ENCODE results near the gene SUPT3H. TPM values are rescaled to one million over a fixed set of nuclear protein-coding genes. Genes with fewer than 3 reads are reported as not detected.
"Not testable (repeated sequence)": the region's sequence is repeated elsewhere in the genome, so short reads cannot be mapped to it uniquely, and the experiment has no call there.

The SUPT3H gene
- total RNA-seq, 2 donors from 2014 or later, result 18.5 to 19.4 TPM

- Mint-ChIP-seq H3K4me3 (no peak overlapping the region), H3K27ac (no peak overlapping the region), H3K36me3 (ENCODE audit: insufficient read depth in 2 of 2) (peaks cover 8 to 15% of the 10 kb centered on the region in 2 donors), H3K9me3 (peaks cover 3 to 10% of the 10 kb centered on the region in 2 donors), H3K27me3 (ENCODE audit: low read depth) (no peaks in the 10 kb centered on the region), H3K4me1 (ENCODE audit: low read depth) (no peaks in the 10 kb centered on the region)
- ATAC-seq (replicated peaks in 1 of 2) (no peak), DNase-seq (no peak)
Measured at GRCh38 chr6:44906761-44907160, 471.0 kb downstream of the SUPT3H start.

DNA sequence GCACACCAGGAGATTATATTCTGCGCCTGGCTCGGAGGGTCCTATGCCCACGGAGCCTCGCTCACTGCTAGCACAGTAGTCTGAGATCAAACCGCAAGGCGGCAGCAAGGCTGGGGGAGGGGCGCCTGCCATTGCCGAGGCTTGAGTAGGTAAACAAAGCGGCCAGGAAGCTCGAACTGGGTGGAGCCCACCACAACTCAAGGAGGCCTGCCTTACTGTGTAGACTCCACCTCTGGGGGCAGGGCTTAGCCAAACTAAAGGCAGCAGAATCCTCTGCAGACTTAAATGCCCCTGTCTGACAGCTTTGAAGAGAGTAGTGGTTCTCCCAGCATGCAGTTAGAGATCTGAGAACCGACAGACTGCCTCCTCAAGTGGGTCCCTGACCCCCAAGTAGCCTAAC, 477.4 kb downstream of the SUPT3H start:
- H3K4me3 Mint-ChIP-seq; H3K27ac Mint-ChIP-seq; H3K27me3 Mint-ChIP-seq (ENCODE audit: low read depth): not testable (repeated sequence)

DNA sequence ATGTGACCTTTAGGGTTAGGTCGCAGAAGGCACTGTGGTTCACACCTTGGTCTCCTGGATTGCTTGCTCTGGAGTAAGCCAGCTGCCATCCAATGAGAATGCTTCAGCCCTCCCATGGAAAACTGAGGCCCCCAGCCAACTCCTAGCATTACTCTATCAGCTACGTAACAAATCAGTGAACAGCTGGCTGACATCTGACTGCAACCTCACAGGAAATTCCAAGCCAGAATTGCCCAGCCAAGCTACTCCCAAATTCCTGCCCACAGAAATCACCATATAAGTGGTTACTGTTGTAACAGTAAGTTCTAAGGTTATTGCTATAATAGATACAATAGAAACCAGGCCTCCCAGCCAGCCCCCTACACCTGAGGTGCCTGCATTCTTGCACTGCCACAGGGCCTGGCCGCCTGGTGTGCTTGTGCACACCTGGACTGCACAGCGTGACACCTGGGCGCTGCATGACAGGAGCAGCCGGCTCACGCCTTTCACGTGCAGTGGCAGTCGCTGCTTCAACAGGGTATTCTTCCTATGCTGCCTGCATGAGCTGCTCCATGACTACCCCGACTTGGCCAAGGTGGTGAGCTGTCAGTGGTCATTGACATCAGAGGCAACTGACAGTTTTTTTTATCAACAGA, 479.3 kb downstream of the SUPT3H start:
- DNase-seq (no peak), ATAC-seq (replicated peaks in 1 of 2) (no peak)
- H3K4me1 Mint-ChIP-seq (ENCODE audit: low read depth), result no peaks in the 10 kb centered on the region
- H3K9me3 Mint-ChIP-seq, result peaks cover 4 to 7% of the 10 kb centered on the region in 2 donors
- H3K36me3 Mint-ChIP-seq (ENCODE audit: insufficient read depth in 2 of 2), result peaks cover 2 to 9% of the 10 kb centered on the region in 2 donors
- H3K4me3 Mint-ChIP-seq, result no peak overlapping the region
- H3K27ac Mint-ChIP-seq, result no peak overlapping the region
- H3K27me3 Mint-ChIP-seq (ENCODE audit: low read depth), result no peaks in the 10 kb centered on the region

More for the DNA sequence above, 477.4 kb downstream of the SUPT3H start:
- ATAC-seq (replicated peaks in 1 of 2); H3K9me3 Mint-ChIP-seq; H3K4me1 Mint-ChIP-seq (ENCODE audit: low read depth); DNase-seq: not testable (repeated sequence)
- peaks cover 5 to 18% of the 10 kb centered on the region in 2 donors for H3K36me3 Mint-ChIP-seq (ENCODE audit: insufficient read depth in 2 of 2)

GRCh38 chr6:44897316-44897715, 480.4 kb downstream of the SUPT3H start:
- DNase-seq (no peak), ATAC-seq (replicated peaks in 1 of 2) (no peak)
- no peaks in the 10 kb centered on the region for H3K4me1 Mint-ChIP-seq (ENCODE audit: low read depth)
- no peaks in the 10 kb centered on the region for H3K27me3 Mint-ChIP-seq (ENCODE audit: low read depth)
- peaks cover 4% of the 10 kb centered on the region in 2 donors for H3K9me3 Mint-ChIP-seq
- H3K4me3 Mint-ChIP-seq, result no peak overlapping the region
- no peak overlapping the region for H3K27ac Mint-ChIP-seq
- H3K36me3 Mint-ChIP-seq (ENCODE audit: insufficient read depth in 2 of 2), result peaks cover 2 to 8% of the 10 kb centered on the region in 2 donors

DNA sequence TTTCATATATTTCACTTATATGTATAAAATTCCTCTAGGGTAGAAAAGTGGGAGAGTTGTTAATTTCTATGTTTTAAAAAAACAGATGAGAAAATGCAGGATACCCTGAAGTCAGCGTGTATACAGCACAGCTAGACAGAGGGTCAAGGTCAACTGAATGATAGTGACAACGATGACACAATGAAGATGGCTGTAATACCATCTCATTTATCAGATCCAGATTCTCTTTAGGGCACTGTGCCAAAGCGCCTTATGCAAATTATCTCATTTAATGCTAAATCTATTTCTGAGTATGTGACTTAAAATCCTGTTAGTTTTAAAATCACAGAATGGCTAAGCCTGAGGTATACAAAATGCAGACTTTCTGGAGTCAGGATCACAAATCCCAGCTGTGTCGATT, 481.0 kb downstream of the SUPT3H start:
- Mint-ChIP-seq H3K27me3 (ENCODE audit: low read depth) (no peaks in the 10 kb centered on the region), H3K9me3 (peaks cover 2 to 4% of the 10 kb centered on the region in 2 donors), H3K27ac (no peak overlapping the region), H3K36me3 (ENCODE audit: insufficient read depth in 2 of 2) (peaks cover 2 to 8% of the 10 kb centered on the region in 2 donors), H3K4me1 (ENCODE audit: low read depth) (no peaks in the 10 kb centered on the region), H3K4me3 (no peak overlapping the region)
- ATAC-seq (replicated peaks in 1 of 2) (no peak), DNase-seq (no peak)

- ATAC-seq (replicated peaks in 1 of 2) (no peak), DNase-seq (no peak)
- peaks cover 0 to 2% of the 10 kb centered on the region in 2 donors for H3K36me3 Mint-ChIP-seq (ENCODE audit: insufficient read depth in 2 of 2)
- no peaks in the 10 kb centered on the region for H3K4me1 Mint-ChIP-seq (ENCODE audit: low read depth)
- no peak overlapping the region for H3K4me3 Mint-ChIP-seq
- H3K27me3 Mint-ChIP-seq (ENCODE audit: low read depth), result no peaks in the 10 kb centered on the region
- H3K27ac Mint-ChIP-seq, result no peak overlapping the region
- H3K9me3 Mint-ChIP-seq, result peaks cover 0 to 3% of the 10 kb centered on the region in 2 donors
Measured at GRCh38 chr6:44892579-44892978, 485.2 kb downstream of the SUPT3H start.

GRCh38 chr6:44879071-44879470, 498.7 kb downstream of the SUPT3H start:
- not testable (repeated sequence) for H3K4me3 Mint-ChIP-seq; H3K4me1 Mint-ChIP-seq (ENCODE audit: low read depth); DNase-seq; H3K27ac Mint-ChIP-seq; ATAC-seq (replicated peaks in 1 of 2); H3K27me3 Mint-ChIP-seq (ENCODE audit: low read depth)
- H3K36me3 Mint-ChIP-seq (ENCODE audit: insufficient read depth in 2 of 2), result peaks cover 19 to 20% of the 10 kb centered on the region in 2 donors
- H3K9me3 Mint-ChIP-seq, result peaks cover 11 to 12% of the 10 kb centered on the region in 2 donors

- H3K4me3 Mint-ChIP-seq; H3K27me3 Mint-ChIP-seq (ENCODE audit: low read depth); H3K9me3 Mint-ChIP-seq; H3K27ac Mint-ChIP-seq; ATAC-seq (replicated peaks in 1 of 2); DNase-seq; H3K4me1 Mint-ChIP-seq (ENCODE audit: low read depth): not testable (repeated sequence)
- H3K36me3 Mint-ChIP-seq (ENCODE audit: insufficient read depth in 2 of 2), result peaks cover 9 to 14% of the 10 kb centered on the region in 2 donors
Measured at GRCh38 chr6:44876638-44877037, 501.1 kb downstream of the SUPT3H start.

DNA sequence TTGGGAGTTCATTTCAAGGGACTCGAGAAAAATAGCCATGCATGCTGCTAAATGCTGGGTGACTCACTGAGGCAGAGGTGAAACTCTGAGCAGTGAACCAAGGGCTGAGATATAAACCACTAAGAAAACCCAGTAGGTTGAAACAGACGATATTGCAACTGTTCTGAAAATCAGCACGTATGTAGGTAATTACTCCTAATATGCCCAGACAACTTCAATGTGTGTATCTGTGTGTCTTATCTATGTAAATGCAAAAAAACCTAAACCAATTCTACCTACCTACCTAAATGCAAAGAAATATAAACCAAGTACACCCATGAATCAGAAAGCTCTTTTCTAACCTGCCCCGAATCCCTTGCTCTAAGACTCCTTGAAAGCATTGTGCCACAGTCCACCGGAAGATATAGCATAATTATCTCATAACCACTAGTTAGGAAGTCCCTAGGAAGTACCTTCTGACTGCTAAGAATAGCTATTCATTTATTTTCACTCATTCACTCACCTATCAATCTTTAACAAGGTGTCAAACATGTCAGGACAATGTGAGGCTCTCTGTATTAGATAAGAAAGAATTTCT, 508.3 kb downstream of the SUPT3H start:
- H3K27me3 Mint-ChIP-seq (ENCODE audit: low read depth), result no peaks in the 10 kb centered on the region
- ATAC-seq (replicated peaks in 1 of 2), result peak; percentile 85 to 94
- H3K4me3 Mint-ChIP-seq, result peak overlapping the region; percentile 12 to 42
- peak; percentile 6 to 25 for DNase-seq
- peaks cover 8 to 9% of the 10 kb centered on the region in 2 donors for H3K9me3 Mint-ChIP-seq
- H3K4me1 Mint-ChIP-seq (ENCODE audit: low read depth), result peaks cover 30% of the 10 kb centered on the region
- no peak overlapping the region for H3K27ac Mint-ChIP-seq
- peaks cover 7 to 17% of the 10 kb centered on the region in 2 donors for H3K36me3 Mint-ChIP-seq (ENCODE audit: insufficient read depth in 2 of 2)

- Mint-ChIP-seq H3K4me1 (ENCODE audit: low read depth) (peaks cover 30% of the 10 kb centered on the region), H3K9me3 (peaks cover 8 to 9% of the 10 kb centered on the region in 2 donors), H3K27me3 (ENCODE audit: low read depth) (no peaks in the 10 kb centered on the region), H3K27ac (no peak overlapping the region), H3K4me3 (peak overlapping the region in 1 of 2 donors; percentile 42), H3K36me3 (ENCODE audit: insufficient read depth in 2 of 2) (peaks cover 9 to 17% of the 10 kb centered on the region in 2 donors)
- DNase-seq, result no peak
- peak; percentile 36 to 45 for ATAC-seq (replicated peaks in 1 of 2)
Measured at GRCh38 chr6:44868910-44869309, 508.8 kb downstream of the SUPT3H start.

GRCh38 chr6:44868335-44868668, 509.4 kb downstream of the SUPT3H start:
- no peak for DNase-seq
- Mint-ChIP-seq H3K27me3 (ENCODE audit: low read depth) (no peaks in the 10 kb centered on the region), H3K4me3 (no peak overlapping the region), H3K4me1 (ENCODE audit: low read depth) (peaks cover 30% of the 10 kb centered on the region), H3K9me3 (peaks cover 9 to 11% of the 10 kb centered on the region in 2 donors), H3K27ac (no peak overlapping the region), H3K36me3 (ENCODE audit: insufficient read depth in 2 of 2) (peaks cover 11 to 19% of the 10 kb centered on the region in 2 donors)
- peak in 1 of 2 donors; percentile 44 for ATAC-seq (replicated peaks in 1 of 2)

- ATAC-seq (replicated peaks in 1 of 2) (no peak), DNase-seq (no peak)
- peaks cover 11 to 12% of the 10 kb centered on the region in 2 donors for H3K9me3 Mint-ChIP-seq
- peak overlapping the region; percentile 4 for H3K27ac Mint-ChIP-seq
- no peak overlapping the region for H3K4me3 Mint-ChIP-seq
- peaks cover 30% of the 10 kb centered on the region for H3K4me1 Mint-ChIP-seq (ENCODE audit: low read depth)
- peaks cover 14 to 21% of the 10 kb centered on the region in 2 donors for H3K36me3 Mint-ChIP-seq (ENCODE audit: insufficient read depth in 2 of 2)
- H3K27me3 Mint-ChIP-seq (ENCODE audit: low read depth), result no peaks in the 10 kb centered on the region
Measured at GRCh38 chr6:44867571-44868334, 510.0 kb downstream of the SUPT3H start.

- not testable (repeated sequence) for H3K27ac Mint-ChIP-seq; H3K27me3 Mint-ChIP-seq (ENCODE audit: low read depth); ATAC-seq (replicated peaks in 1 of 2); DNase-seq; H3K4me3 Mint-ChIP-seq
- peaks cover 14 to 18% of the 10 kb centered on the region in 2 donors for H3K36me3 Mint-ChIP-seq (ENCODE audit: insufficient read depth in 2 of 2)
- H3K4me1 Mint-ChIP-seq (ENCODE audit: low read depth), result peaks cover 27% of the 10 kb centered on the region
- H3K9me3 Mint-ChIP-seq, result peaks cover 11 to 12% of the 10 kb centered on the region in 2 donors
Measured at GRCh38 chr6:44865184-44865583, 512.5 kb downstream of the SUPT3H start.
